SK-MEL-5 (cell line): ENCODE results near the gene PRKCQ. TPM values are rescaled to one million over a fixed set of nuclear protein-coding genes. Genes with fewer than 3 reads are reported as not detected.
"Not testable (repeated sequence)": the region's sequence is repeated elsewhere in the genome, so short reads cannot be mapped to it uniquely, and the experiment has no call there.

Experiments used
- DNase-seq: peaks from one replicate; pipeline ENCODE4 v3.0.0-alpha.2; 2016; ENCODE audit warnings: low read depth, low spot score
- in situ Hi-C: cut with HindIII; loops from 2 replicates; pipeline ENCODE4 v1.10.0; 2016; ENCODE audit warnings: low sequenced_read_pairs, high pct_unique_total_duplicates, low pct_unique_long_range_greater_than_20kb
- total RNA-seq: library from RNA; depleted of rRNA; stranded (reverse); fragments of >200 nt; shearing (Covaris generic); gene quantifications from 2 replicates; pipeline ENCODE4 v1.2.3, GENCODE V29; 2014

PRKCQ gene
- total RNA-seq, 1 experiment from 2014 or later: not detected

DNA sequence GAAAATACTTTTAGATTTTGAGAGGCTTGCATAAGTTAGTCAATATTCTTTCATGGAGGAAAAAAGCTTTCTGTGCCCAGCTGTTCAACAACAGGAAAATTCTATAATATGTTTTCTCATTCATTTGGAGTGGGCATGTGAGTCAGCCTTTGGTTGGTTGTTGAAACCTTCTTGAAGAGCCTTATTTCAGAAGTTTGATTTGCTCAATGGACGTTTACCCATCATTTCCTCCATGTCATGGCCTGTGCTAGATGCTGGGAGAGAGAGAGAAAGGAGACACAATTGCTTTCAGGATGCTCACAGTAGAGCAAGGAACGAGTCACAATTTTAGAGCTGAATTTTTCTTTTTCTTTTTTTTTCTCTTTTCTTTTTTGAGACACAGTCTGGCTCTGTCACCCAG is 181.7 kb downstream of the PRKCQ start:
- DNase-seq: no peak
- in situ Hi-C loops: no loop called here

DNA sequence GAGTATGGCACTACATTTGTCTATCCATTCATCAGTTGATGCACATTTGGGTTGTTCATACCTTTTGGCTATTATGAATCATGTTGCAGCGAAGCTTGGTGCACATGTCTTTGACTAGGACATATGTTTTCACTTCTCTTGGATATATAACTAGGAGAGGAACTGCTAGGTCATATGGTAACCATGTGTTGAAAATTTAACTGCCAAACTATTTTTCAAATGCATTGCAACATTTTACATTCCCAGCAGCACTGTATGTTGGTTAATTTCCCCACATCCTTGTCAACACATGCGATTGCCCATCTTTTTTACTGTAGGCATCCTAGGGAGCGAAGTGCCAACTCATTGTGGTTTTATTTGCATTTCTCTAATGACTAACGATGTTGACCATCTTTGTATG is 183.4 kb downstream of the PRKCQ start:
- no peak for DNase-seq
- in situ Hi-C loops: no loop called here

DNA sequence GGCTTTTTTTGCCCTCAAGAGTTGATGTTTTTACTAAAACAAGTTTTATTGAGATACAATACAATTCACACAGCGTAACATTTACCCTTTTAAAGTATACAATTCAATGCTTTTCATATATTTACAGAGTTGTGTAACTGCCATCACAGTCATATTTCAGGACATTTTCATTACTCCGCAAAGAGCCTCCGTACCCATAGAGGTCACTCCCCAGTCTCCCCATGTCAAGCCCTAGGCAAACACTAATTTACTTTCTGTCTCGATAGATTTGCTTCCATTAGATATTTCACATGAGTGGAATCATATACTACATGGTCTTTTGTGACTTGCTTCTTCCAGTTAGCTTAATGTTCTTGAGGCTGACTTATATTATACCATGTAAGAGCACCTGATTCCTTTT is 183.8 kb downstream of the PRKCQ start:
- in situ Hi-C loops: no loop called here
- DNase-seq: no peak

DNA sequence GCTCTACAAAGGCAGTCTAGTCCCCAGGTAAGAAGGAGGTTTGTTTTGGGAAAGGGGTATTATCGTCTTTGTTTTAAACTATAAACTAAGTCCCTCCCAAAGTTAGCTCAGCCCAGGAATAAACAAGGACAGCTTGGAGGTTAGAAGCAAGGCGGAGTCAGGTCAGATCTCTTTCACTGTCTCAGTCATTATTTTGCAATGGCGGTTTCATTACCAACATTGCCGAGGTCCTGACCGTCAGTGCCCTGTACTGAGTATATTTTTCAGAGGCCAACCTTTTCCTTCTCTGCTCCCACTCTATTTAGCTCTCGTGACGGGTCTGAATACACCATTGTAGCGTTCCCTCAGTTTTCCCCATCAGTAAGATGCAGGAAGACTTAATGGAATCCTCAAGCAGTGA is 184.5 kb downstream of the PRKCQ start:
- in situ Hi-C loops: no loop called here

DNA sequence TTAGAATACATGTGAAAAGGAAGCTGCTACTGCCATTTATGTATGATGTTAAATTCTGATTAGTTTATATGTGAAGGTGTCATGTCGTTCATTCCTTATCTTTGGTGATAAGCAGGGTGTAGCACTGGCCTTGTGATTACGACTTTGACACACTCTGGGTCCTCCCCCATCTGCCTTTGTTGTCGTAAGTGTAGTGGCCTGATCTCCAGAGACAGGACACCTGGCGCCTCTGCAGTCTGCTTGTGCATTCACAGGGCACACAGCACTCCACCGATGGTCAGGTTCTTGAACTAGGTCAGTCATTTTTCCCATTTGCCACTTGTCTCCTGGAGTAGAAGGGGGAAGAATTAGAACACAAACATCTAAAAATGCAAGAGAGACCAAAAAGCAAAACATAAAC is 186.0 kb downstream of the PRKCQ start:
- no peak for DNase-seq
- in situ Hi-C loops: no loop called here

More for the DNA sequence above, 184.5 kb downstream of the PRKCQ start:
- no peak for DNase-seq

DNA sequence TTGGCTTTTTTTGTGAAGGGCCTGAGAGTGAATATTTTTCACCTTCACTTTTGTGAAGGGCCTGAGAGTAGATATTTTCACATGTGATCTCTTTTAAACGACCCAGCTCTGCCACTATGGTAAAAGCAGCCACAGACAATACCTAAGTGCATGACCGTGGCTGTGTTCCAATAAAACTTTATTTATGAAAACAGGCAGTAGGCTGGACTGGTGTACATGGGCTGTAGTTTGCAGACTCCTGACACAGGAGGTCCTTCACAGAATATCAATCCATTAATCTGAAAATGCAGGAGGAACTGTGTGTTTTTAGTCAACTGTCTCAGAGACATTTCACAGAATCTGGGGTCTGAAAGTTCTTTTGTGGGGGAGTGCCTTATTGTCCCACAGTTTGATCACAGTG is 186.9 kb downstream of the PRKCQ start:
- in situ Hi-C loops: no loop called here
- no peak for DNase-seq

DNA sequence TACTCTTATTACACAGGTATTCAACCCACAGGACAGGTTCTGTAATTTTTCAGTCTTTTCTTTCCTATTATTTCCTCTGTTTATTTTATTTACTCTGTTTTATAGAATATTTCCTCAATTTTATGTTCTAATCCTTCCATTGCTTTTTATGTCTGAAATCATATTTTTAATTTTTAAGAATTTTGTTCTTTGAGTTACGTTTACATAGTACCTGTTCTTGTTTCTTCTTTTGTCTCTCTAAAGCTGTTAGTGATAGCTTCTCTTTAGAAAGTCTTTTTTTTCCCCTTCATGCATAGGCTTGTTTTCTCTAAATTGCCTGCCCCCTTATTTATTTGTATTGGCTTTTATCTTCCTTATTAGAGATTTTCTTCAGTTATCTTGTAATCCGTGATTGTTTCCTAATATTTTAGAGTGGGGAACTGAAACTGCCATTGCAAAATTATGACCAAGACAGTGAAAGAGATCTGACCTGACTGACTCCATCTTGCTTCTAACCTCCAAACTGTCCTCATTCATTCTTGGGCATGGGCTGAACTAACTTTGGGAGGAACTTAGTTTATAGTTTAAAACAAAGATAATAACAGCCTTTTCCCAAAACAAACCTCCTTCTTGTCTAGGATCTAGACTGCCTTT is 189.7 kb downstream of the PRKCQ start:
- in situ Hi-C loops: no loop called here
- no peak for DNase-seq

DNA sequence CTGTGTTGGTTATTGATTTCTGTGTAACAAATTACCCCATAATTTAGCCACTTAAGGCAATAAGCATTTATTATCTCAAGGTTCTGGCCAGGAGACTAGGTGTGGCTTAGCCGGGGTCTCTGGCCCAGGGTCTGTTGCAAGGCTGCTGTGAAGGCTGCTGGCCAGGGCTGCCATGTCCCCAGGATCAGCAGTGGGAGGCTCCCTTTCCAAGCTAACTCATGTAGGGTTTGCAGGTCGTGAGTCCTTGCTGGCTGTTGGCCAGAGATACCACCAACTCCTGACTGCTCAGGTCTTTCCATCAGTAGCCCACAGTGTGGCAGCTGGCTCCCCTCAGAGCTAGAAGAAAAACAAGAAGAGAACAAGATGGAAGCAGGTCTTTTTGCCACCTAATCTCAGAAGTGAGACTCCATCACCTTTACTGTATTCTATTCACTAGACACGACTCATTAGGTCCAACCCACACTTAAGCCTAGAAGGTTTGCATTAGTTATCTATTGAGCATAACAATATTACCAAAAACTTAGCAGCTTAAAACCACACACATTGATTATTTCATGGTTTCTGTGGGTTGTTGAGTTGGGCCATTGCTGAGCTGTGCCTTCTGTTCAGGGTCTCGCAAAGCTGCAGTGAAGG is 191.7 kb downstream of the PRKCQ start:
- in situ Hi-C loops: no loop called here
- no peak for DNase-seq

DNA sequence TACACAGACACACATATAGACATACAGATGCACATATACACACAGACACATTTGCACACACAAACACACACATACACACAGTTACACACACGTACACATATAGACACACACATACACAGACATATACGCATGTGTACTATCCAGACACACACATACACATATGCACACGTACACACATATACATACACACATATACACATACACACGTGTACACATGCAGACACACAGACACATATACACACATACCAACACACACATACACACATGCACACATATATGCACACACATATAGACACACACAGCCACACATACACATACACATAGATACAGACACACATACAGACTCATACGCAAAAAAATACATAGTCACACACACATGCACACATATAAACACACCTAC is 193.1 kb downstream of the PRKCQ start:
- in situ Hi-C loops: no loop called here

DNA sequence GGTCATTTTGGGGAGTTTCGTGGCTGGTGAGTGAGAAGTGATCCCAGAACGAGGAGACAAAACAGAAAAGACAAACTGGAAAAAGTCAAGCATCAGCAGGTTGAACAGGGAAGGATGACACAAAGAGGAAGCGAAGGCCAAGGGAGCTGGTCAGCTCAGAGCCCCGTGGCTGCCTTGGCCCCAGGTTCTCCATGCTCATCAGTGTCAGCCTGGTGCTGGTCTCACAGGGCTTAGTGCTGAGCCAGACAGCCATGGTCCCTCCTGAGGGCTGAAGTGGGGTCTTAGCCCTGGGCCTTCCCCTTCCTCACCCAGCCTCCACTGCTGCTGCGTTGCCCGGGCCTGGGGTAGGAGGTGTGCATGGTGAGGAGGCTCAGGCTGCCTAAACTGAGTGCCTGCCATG is 193.7 kb downstream of the PRKCQ start:
- DNase-seq: no peak
- in situ Hi-C loops: no loop called here

More for the DNA sequence above, 193.1 kb downstream of the PRKCQ start:
- no peak for DNase-seq

DNA sequence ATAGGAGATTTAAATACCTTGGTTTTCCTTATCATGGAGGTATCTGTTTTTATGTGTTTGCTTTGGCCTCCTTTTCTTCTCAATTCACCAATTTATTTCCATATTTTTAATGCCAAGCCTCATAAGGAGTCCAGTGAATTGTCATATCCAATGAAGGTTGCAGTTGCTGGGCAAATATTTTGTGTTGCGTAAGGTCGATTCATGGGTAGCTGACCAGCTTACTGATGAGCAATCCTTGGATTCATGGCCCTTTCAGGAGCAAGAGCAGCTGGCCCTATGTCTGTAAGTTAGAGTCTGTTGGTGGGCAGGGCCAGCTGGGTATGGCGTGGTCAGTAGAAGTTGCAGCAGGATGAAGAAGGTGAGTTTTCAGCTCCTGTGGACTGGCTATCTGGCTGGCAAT is 194.4 kb downstream of the PRKCQ start:
- no peak for DNase-seq
- in situ Hi-C loops: no loop called here

DNA sequence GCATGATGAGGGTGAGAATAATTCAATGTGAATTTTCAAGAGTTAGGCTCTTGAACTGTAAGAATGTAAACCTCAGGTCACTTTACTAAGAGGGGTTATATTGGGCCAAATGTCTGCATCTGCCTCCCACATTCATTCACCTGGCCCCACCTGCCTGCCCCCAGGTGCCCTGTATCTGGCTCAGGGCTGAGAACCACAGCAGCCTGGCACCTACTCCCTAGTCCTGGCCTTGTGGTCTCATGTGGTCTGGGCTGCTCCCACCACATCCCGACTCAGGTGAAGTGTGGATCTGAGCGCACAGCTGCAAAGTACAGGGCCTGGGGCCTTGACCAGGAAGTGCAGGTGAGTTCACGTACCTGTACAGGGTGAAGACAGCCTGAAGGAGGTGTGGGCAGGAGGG is 195.2 kb downstream of the PRKCQ start:
- in situ Hi-C loops: no loop called here
- no peak for DNase-seq

DNA sequence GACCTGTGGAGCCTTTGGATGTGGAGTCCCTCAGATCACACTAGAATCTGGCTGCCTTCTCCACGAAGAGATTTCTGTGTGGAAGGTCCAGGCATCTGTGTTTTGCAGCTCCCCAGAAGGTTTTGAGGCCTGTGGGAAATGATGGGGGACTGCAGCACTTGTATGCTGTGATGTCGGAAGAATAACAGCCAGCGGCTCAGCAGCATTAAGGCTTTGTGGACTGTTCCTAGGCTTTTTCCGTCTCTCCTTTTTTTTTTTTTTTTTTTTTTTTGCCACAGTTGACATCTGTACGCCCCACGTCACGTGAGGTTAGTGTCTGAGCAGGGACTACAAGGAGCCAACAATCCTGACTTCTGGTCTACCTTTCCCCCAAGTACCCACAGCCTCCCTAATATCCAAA is 196.0 kb downstream of the PRKCQ start:
- in situ Hi-C loops: no loop called here

DNA sequence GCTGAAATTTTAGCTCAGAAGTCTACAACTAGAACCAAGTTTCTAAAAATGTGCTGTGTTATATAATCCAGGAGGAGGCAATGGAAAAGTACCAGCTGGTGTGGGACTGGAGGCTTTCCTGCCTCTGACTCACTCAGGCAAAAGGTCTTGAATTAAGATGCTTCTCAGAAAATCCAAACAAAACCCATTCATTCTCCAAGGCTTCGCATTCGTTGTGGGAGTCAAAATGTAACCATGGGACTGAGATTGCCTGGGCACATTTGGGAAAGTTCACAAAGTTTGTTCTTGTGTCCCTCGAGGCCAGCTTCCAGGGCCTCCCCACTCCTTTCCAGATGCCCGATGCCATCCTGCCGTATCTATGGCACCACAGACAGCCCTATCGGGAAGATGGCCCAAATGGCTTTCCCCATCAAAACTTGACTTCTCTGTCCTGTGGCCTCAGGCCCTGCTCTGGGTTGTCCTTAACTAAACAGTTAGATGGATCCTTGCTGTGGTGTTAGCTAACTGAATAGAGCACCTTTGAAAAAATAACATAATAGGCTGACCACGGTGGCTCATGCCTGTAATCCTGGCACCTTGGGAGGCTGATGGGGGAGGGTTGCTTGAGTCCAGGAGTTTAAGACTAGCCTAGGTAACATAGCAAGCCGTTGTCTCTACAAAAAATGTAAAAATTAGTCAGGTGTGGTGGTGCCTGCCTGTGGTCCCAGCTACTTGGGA is 196.8 kb downstream of the PRKCQ start:
- in situ Hi-C loops: no loop called here
- peak; percentile 28 for DNase-seq

More for the DNA sequence above, 196.0 kb downstream of the PRKCQ start:
- no peak for DNase-seq

DNA sequence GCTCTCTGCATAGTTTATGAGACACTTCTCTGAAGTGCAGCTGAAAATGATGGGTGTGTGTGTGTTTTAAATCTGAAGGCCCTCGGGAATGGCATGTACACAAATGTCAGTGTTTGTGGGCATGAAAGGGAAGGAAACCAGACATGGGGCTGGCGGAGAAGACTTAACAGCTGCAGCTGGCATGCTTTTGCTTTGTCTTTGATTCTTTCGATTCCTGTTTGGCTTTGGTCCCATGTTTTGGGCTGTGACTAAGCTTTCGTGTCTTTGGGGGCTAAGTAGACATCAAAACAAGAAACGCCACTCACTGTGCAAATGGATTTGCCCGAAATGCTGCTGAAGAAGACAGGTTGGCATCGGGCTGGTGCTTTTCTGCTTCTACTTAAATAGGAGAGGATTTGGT is 198.0 kb downstream of the PRKCQ start:
- in situ Hi-C loops: no loop called here

DNA sequence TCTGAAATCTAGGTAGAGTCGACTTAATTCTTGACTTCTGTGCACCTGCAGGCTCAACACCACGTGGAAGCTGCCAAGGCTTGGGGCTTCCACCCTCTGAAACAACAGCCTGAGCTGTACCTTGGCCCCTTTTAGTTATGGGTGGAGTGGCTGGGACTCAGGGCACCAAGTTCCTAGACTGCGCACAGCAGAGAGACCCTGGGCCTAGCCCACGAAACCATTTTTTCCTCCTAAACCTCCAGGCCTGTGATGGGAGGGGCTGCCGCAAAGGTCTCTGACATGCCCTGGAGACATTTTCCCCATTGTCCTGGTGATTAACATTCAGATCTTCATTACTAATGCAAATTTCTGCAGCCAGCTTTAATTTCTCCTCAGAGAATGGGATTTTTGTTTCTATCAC is 199.6 kb downstream of the PRKCQ start:
- in situ Hi-C loops, DNase-seq: not testable (repeated sequence)

More for the DNA sequence above, 198.0 kb downstream of the PRKCQ start:
- DNase-seq: no peak

DNA sequence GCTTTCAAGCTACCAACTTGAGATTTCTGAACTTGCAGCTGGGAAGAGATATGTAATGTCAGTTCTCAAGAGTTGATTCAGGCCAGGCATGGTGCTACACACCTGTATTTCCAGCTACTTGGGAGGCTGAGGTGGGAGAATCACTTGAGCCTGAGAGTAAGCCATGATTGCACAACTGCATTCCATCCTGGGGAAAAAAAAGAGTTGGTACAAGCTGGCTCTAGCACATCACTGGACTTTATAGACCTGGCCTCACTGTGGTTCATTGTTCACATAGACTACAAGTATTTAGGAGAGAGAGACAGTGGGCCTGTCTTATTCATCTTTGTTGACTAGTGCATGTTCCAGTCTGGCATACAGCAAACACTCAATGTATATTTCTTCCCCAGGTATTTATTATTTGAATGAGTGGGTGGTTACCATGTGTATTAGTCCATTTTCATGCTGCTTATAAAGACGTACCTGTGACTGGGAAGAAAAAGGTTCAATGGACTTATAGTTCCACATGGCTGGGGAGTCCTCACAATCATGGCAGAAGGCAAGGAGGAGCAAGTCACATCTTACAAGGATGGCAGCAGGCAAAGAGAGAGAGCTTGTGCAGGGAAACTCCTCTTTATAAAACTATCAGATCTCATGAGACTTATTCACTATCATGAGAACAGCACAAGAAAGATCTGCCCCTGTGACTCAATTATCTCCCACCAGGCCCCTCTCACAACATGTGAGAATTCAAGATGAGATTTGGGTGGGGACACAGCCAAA is 200.9 kb downstream of the PRKCQ start:
- in situ Hi-C loops: no loop called here
- DNase-seq: no peak
